ENCODE results near the gene SEC14L2.

- no peak for TF ChIP-seq EZH2phosphoT487 (IDR thresholded peaks at IDR 0.05)
- TF ChIP-seq CTCF (IDR thresholded peaks at IDR 0.05) = no peak
- TF ChIP-seq EZH2 (IDR thresholded peaks at IDR 0.05) = no peak
Measured at GRCh38 chr22:30354644-30355043, 42.2 kb upstream of the SEC14L2 start.
